SH-SY5Y (cell line): ENCODE measurements around the gene ARHGEF3.

Experiments
- GATA2 ChIP-seq: IDR thresholded peaks from 2 replicates; pipeline ENCODE4 v1.6.1; 2011; ENCODE audit warnings: mild to moderate bottlenecking, low read depth, low read length
- GATA3 ChIP-seq: IDR thresholded peaks from 2 replicates; pipeline ENCODE4 v1.6.1; 2011; ENCODE audit warnings: low read depth, mild to moderate bottlenecking, low read length, moderate library complexity

- TF ChIP-seq GATA2 (no peak), GATA3 (no peak)
Measured at GRCh38 chr3:56795097-56795828, 6.5 kb downstream of the ARHGEF3 start.
